ENCODE data around the gene APOL6. TPM values are rescaled to one million over a fixed set of nuclear protein-coding genes. Genes with fewer than 3 reads are reported as not detected.

Gene APOL6
- total and polyA plus RNA-seq, 2 of the 13 experiments (the other 11 are each of a cell fraction or from before 2014, with no cell fraction given): 5.2 to 7.5 TPM

DNA sequence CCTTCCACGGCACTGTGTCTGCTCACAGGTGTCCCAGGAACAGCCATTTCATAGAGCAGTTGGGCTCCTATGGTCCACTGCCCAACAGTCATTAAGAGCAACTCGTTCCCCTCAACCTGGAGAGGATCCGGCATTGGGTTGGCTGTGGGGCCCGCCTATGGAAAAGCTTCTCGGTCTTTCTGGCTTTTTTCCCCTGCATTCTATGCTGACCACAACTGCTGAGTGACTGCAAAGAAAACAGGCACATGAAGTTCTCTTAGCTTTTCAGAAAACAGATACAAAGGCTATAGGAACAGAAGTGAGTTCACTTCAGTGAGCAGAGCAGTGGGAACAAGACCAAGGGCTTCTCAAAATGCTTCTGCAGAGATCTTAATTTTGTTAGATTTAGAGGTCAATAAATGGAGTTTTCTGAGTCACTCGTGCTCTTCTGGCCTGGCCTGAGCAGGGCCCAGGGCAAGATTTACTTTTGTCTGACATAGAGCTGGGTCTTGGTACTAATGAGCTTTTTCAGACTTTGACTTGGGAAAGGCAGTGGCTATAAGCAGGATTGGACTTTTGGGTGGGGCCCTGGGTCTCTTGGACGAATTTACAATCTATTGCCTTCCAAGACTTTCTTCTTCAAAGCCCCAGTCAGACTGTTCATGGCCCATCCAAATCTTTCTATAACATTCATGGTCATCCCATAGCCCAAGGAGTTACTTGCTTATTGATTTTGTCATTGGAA lies 55.8 kb downstream of the APOL6 start:
- in situ Hi-C loops (cut with HindIII; ENCODE audit: extremely low pct_ligation_motif_present, low pct_unique_long_range_greater_than_20kb): no loop called here
- TF ChIP-seq SUZ12 (IDR thresholded peaks at IDR 0.05; ENCODE audit: low read depth, low read length): no peak
- TF ChIP-seq ZNF354B (CRISPR knock-in tag; IDR thresholded peaks at IDR 0.05): no peak
- no peak for TF ChIP-seq KLF15 (CRISPR knock-in tag; IDR thresholded peaks at IDR 0.05; ENCODE audit: borderline replicate concordance)
- TF ChIP-seq, protein P1, sequence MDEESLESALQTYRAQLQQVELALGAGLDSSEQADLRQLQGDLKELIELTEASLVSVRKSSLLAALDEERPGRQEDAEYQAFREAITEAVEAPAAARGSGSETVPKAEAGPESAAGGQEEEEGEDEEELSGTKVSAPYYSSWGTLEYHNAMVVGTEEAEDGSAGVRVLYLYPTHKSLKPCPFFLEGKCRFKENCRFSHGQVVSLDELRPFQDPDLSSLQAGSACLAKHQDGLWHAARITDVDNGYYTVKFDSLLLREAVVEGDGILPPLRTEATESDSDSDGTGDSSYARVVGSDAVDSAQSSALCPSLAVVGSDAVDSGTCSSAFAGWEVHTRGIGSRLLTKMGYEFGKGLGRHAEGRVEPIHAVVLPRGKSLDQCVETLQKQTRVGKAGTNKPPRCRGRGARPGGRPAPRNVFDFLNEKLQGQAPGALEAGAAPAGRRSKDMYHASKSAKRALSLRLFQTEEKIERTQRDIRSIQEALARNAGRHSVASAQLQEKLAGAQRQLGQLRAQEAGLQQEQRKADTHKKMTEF (CRISPR knock-in tag; IDR thresholded peaks at IDR 0.05): no peak
- no peak for TF ChIP-seq PCBP2 (optimal IDR thresholded peaks at IDR 0.05; ENCODE audit: low read depth, low read length, poor library complexity, severe bottlenecking)
- TF ChIP-seq, protein P2, sequence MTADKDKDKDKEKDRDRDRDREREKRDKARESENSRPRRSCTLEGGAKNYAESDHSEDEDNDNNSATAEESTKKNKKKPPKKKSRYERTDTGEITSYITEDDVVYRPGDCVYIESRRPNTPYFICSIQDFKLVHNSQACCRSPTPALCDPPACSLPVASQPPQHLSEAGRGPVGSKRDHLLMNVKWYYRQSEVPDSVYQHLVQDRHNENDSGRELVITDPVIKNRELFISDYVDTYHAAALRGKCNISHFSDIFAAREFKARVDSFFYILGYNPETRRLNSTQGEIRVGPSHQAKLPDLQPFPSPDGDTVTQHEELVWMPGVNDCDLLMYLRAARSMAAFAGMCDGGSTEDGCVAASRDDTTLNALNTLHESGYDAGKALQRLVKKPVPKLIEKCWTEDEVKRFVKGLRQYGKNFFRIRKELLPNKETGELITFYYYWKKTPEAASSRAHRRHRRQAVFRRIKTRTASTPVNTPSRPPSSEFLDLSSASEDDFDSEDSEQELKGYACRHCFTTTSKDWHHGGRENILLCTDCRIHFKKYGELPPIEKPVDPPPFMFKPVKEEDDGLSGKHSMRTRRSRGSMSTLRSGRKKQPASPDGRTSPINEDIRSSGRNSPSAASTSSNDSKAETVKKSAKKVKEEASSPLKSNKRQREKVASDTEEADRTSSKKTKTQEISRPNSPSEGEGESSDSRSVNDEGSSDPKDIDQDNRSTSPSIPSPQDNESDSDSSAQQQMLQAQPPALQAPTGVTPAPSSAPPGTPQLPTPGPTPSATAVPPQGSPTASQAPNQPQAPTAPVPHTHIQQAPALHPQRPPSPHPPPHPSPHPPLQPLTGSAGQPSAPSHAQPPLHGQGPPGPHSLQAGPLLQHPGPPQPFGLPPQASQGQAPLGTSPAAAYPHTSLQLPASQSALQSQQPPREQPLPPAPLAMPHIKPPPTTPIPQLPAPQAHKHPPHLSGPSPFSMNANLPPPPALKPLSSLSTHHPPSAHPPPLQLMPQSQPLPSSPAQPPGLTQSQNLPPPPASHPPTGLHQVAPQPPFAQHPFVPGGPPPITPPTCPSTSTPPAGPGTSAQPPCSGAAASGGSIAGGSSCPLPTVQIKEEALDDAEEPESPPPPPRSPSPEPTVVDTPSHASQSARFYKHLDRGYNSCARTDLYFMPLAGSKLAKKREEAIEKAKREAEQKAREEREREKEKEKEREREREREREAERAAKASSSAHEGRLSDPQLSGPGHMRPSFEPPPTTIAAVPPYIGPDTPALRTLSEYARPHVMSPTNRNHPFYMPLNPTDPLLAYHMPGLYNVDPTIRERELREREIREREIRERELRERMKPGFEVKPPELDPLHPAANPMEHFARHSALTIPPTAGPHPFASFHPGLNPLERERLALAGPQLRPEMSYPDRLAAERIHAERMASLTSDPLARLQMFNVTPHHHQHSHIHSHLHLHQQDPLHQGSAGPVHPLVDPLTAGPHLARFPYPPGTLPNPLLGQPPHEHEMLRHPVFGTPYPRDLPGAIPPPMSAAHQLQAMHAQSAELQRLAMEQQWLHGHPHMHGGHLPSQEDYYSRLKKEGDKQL (CRISPR knock-in tag; IDR thresholded peaks at IDR 0.05; ENCODE audit: low read depth): no peak
- TF ChIP-seq RBM22 (optimal IDR thresholded peaks at IDR 0.05; ENCODE audit: low read length): no peak
- TF ChIP-seq, protein P3, sequence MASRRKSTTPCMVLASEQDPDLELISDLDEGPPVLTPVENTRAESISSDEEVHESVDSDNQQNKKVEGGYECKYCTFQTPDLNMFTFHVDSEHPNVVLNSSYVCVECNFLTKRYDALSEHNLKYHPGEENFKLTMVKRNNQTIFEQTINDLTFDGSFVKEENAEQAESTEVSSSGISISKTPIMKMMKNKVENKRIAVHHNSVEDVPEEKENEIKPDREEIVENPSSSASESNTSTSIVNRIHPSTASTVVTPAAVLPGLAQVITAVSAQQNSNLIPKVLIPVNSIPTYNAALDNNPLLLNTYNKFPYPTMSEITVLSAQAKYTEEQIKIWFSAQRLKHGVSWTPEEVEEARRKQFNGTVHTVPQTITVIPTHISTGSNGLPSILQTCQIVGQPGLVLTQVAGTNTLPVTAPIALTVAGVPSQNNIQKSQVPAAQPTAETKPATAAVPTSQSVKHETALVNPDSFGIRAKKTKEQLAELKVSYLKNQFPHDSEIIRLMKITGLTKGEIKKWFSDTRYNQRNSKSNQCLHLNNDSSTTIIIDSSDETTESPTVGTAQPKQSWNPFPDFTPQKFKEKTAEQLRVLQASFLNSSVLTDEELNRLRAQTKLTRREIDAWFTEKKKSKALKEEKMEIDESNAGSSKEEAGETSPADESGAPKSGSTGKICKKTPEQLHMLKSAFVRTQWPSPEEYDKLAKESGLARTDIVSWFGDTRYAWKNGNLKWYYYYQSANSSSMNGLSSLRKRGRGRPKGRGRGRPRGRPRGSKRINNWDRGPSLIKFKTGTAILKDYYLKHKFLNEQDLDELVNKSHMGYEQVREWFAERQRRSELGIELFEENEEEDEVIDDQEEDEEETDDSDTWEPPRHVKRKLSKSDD (CRISPR knock-in tag; IDR thresholded peaks at IDR 0.05; ENCODE audit: low read depth): no peak
- TF ChIP-seq POLR2AphosphoS5 (IDR thresholded peaks at IDR 0.05; ENCODE audit: low read depth, low read length): no peak
- no peak for TF ChIP-seq ZNF572 (CRISPR knock-in tag; IDR thresholded peaks at IDR 0.05)
- no peak for TF ChIP-seq ZBTB42 (CRISPR knock-in tag; IDR thresholded peaks at IDR 0.05)
- no peak for TF ChIP-seq NFATC3 (CRISPR knock-in tag; IDR thresholded peaks at IDR 0.05)
- TF ChIP-seq PRPF4 (IDR thresholded peaks at IDR 0.05; ENCODE audit: low read depth, low read length, poor library complexity, severe bottlenecking): no peak
- no peak for TF ChIP-seq MIXL1 (CRISPR knock-in tag; IDR thresholded peaks at IDR 0.05)
- TF ChIP-seq HOXA5 (CRISPR knock-in tag; IDR thresholded peaks at IDR 0.05): no peak

More for the DNA sequence above, 55.8 kb downstream of the APOL6 start:
- peaks cover 8% of the 10 kb centered on the region for H3K4me1 ChIP-seq (ENCODE audit: insufficient read depth, low read length)
- H3K9me3 ChIP-seq (ENCODE audit: low read length): no peaks in the 10 kb centered on the region
- ATAC-seq: no peak
- 35% methylated on average over 7 of the region's 7 CpGs for WGBS (ENCODE audit: low lambda C conversion rate)
- intact Hi-C loops (cut with micrococcal nuclease; ENCODE audit: unreplicated experiment): no loop called here
- no peak overlapping the region for H3K9ac ChIP-seq (ENCODE audit: insufficient read depth, low read depth, low read length)
- CTCF ChIA-PET (ENCODE audit: low intra/inter-chr PET ratio, low total read pairs): no interaction called here
- peaks cover 0 to 3% of the 10 kb centered on the region in 2 experiments; a peak in 1 of 5 replicates for H3K27me3 ChIP-seq (ENCODE audit: control insufficient read depth in 1 of 2, insufficient read depth in 2 of 2, low read length in 2 of 2)
- no peak overlapping the region for H3K4me2 ChIP-seq (ENCODE audit: low read depth, low read length)
- no peak overlapping the region for H3K4me3 ChIP-seq (replicated peaks in 1 of 3; ENCODE audit: insufficient read depth in 1 of 3, low read depth in 2 of 3, low read length in 3 of 3)
- no peaks in the 10 kb centered on the region for H4K20me1 ChIP-seq (ENCODE audit: insufficient read depth, low read length)
- no peak for DNase-seq (ENCODE audit: low spot score)
- no peaks in the 10 kb centered on the region for H3K79me2 ChIP-seq (ENCODE audit: insufficient read depth, low read length)
- FAIRE-seq: no peak
- no peaks in the 10 kb centered on the region for H3K36me3 ChIP-seq (replicated peaks in 1 of 2; ENCODE audit: control insufficient read depth in 1 of 2, insufficient read depth in 2 of 2, low read length in 2 of 2)
- BruUV-seq (replicated peaks): no TSS peak
- POLR2A ChIA-PET: no interaction called here
- no peak overlapping the region for H2AFZ ChIP-seq (ENCODE audit: low read length)
- H3K27ac ChIP-seq (ENCODE audit: extremely low read length, insufficient read depth, low read length): no peak overlapping the region
